ENCODE results near the gene PARVB. TPM values are rescaled to one million over a fixed set of nuclear protein-coding genes. Genes with fewer than 3 reads are reported as not detected.

The PARVB gene
- total RNA-seq (100 to 1,000 TPM in 5 of 9 donors, 10 to 100 TPM in 4; 73.8 to 172 (median 116) TPM), polyA plus RNA-seq (10 to 100 TPM; 54.9 to 63.5 TPM)
- long read RNA-seq, donor 1, full-length matches to known transcripts, result 51 of 81 reads
- long read RNA-seq, donor 1, partial matches to known transcripts, result 13 of 81 reads
- long read RNA-seq, donor 1, other reads (novel, unspliced or antisense), result 17 of 81 reads
- long read RNA-seq, donor 2, full-length matches to known transcripts, result 29 of 59 reads
- long read RNA-seq, donor 2, partial matches to known transcripts, result 6 of 59 reads
- long read RNA-seq, donor 2, other reads (novel, unspliced or antisense), result 24 of 59 reads
- long read RNA-seq, donor 3, full-length matches to known transcripts, result 42 of 75 reads
- long read RNA-seq, donor 3, partial matches to known transcripts, result 13 of 75 reads
- long read RNA-seq, donor 3, other reads (novel, unspliced or antisense), result 20 of 75 reads

GRCh38 chr22:44024288-44024921 is at the start of gene PARVB:
Gene PARVB (plus strand): TSS chr22:44024302. CDS start chr22:44024340, 38 bp downstream.
- peak in 2 of 4 donors; percentile 27 to 36 for ATAC-seq
- no peaks in the 10 kb centered on the region for H3K27me3 ChIP-seq

GRCh38 chr22:43975041-43975440 is 49.1 kb upstream of the PARVB start:
- H3K4me1 ChIP-seq, result no peaks in the 10 kb centered on the region
- ATAC-seq (no peak), DNase-seq (no peak)
- TF ChIP-seq POLR2A (IDR thresholded peaks at IDR 0.05) (no peak), CTCF (IDR thresholded peaks at IDR 0.05) (no peak)
- 58 to 95% (median 79%) methylated on average over 4 of the region's 4 CpGs for WGBS, 4 donors
- no peaks in the 10 kb centered on the region for H3K9me3 ChIP-seq
- intact Hi-C loops (cut with DNase I), result no loop called here
- H3K27me3 ChIP-seq, result no peaks in the 10 kb centered on the region
- H3K27ac ChIP-seq, result no peak overlapping the region
- H3K36me3 ChIP-seq, result peaks cover 0 to 99% (median 96%) of the 10 kb centered on the region in 9 donors
- no peak overlapping the region for H3K4me3 ChIP-seq

More at GRCh38 chr22:44024288-44024921, at the start of gene PARVB:
- intact Hi-C loops (cut with DNase I), result loop anchor here in 3 of 10 donors (2.0 to 5.0 kb wide), 2 partner anchors 56 to 58 kb away; no protein-coding TSS in a partner anchor
- Histone ChIP-seq H3K4me1 (peaks cover 6 to 84% (median 39%) of the 10 kb centered on the region in 12 donors), H3K9me3 (no peaks in the 10 kb centered on the region), H3K4me3 (peak within 1 kb of the TSS; percentile 54 to 92 (median 74)), H3K27ac (peak within 1 kb of the TSS; percentile 86 to 99 (median 97)), H3K36me3 (no peaks in the 10 kb centered on the region)
- TF ChIP-seq CTCF (IDR thresholded peaks at IDR 0.05), result no peak
- TF ChIP-seq POLR2A (IDR thresholded peaks at IDR 0.05), result no peak
- peak; percentile 46 to 80 (median 47) for DNase-seq
- 2 to 13% (median 6%) methylated on average over 8 to 83 of the region's 83 CpGs for WGBS, 4 donors

- peaks cover 0 to 99% (median 98%) of the 10 kb centered on the region in 9 donors for H3K36me3 ChIP-seq
Observed at GRCh38 chr22:43976861-43977795, 47.0 kb upstream of the PARVB start.

More at GRCh38 chr22:43976861-43977795, 47.0 kb upstream of the PARVB start:
- no peaks in the 10 kb centered on the region for H3K9me3 ChIP-seq
- no peak overlapping the region for H3K4me3 ChIP-seq
- DNase-seq, result no peak
- 90% methylated on average over 17 to 19 of the region's 19 CpGs for WGBS, 4 donors
- TF ChIP-seq CTCF (IDR thresholded peaks at IDR 0.05) (no peak), POLR2A (IDR thresholded peaks at IDR 0.05) (no peak)
- intact Hi-C loops (cut with DNase I), result no loop called here
- no peaks in the 10 kb centered on the region for H3K27me3 ChIP-seq
- no peaks in the 10 kb centered on the region for H3K4me1 ChIP-seq
- H3K27ac ChIP-seq, result no peak overlapping the region
- no peak for ATAC-seq
